RWPE1 (cell line): ENCODE measurements around the gene EIF3I.
A peak's percentile ranks its signal among the peaks of the same experiment; 100 is the strongest.

Experiments
- CTCF ChIA-PET: fragments of 350-600 bp; sonication (Branson Sonifier 250); formaldehyde crosslinking; extraction: SDS; loops from one replicate; lab custom pipeline; 2021; lab: Yijun Ruan, JAX
- POLR2A ChIA-PET: fragments of 400-600 bp; formaldehyde crosslinking; extraction: SDS; loops from one replicate; lab custom pipeline; 2020; ENCODE audit warnings: antibody characterized with exemption; ENCODE audit not compliant: low non-redundant PET; lab: Yijun Ruan, JAX
- DNase-seq: peaks from one replicate; pipeline ENCODE4 v3.0.0; 2012; ENCODE audit warnings: low spot score
- H3K27ac ChIP-seq: fragments of 450-650 bp; 2 replicates; pipeline ENCODE4 v1.5.1; 2017
- CTCF ChIP-seq: fragments of 450-650 bp; conservative IDR thresholded peaks from 2 replicates; pipeline ENCODE4 v1.5.1; 2017; ENCODE audit warnings: low read depth, mild to moderate bottlenecking

The EIF3I gene

GRCh38 chr1:32234792-32235191 is 12.6 kb downstream of the EIF3I start:
- ChIA-PET POLR2A (interaction anchor here (0.6 kb wide), 1 partner anchor 13 kb away, joined by 3 read pairs; the partner anchor contains the start of genes EIF3I and TMEM234), CTCF (no interaction called here)
- no peak for DNase-seq
- peak overlapping the region; percentile 77 for H3K27ac ChIP-seq
- TF ChIP-seq CTCF = no peak

GRCh38 chr1:32239337-32239736 is 17.1 kb downstream of the EIF3I start:
- CTCF ChIA-PET = interaction anchor here (1.1 to 1.2 kb wide), 2 partner anchors 13 to 77 kb away, joined by 3 read pairs; no protein-coding TSS in a partner anchor

GRCh38 chr1:32239790-32240139 is 17.6 kb downstream of the EIF3I start:
- CTCF ChIA-PET = interaction anchor here (0.5 to 2.1 kb wide), 6 partner anchors 8 to 82 kb away, joined by 3 to 18 read pairs (median 3); no protein-coding TSS in a partner anchor
- POLR2A ChIA-PET = no interaction called here
- TF ChIP-seq CTCF = no peak
- peak overlapping the region; percentile 63 for H3K27ac ChIP-seq
- no peak for DNase-seq

More at GRCh38 chr1:32239337-32239736, 17.1 kb downstream of the EIF3I start:
- TF ChIP-seq CTCF = no peak
- POLR2A ChIA-PET = no interaction called here
- DNase-seq = no peak
- H3K27ac ChIP-seq = peak overlapping the region; percentile 63

GRCh38 chr1:32240140-32240951 is 18.1 kb downstream of the EIF3I start:
- DNase-seq = peak; percentile 57
- H3K27ac ChIP-seq = peak overlapping the region; percentile 63
- ChIA-PET CTCF (interaction anchor here (0.5 to 2.1 kb wide), 11 partner anchors 9 to 112 kb away, joined by 3 to 18 read pairs (median 3); no protein-coding TSS in a partner anchor), POLR2A (interaction anchor here (0.6 kb wide), 1 partner anchor 27 kb away, joined by 4 read pairs; no protein-coding TSS in a partner anchor)
- TF ChIP-seq CTCF = peak; percentile 22; the same call in 1 of the 2 replicates

GRCh38 chr1:32241001-32241763 is 19.0 kb downstream of the EIF3I start:
- no peak for TF ChIP-seq CTCF
- POLR2A ChIA-PET = interaction anchor here (0.6 kb wide), 1 partner anchor 28 kb away, joined by 4 read pairs; no protein-coding TSS in a partner anchor
- peak overlapping the region; percentile 63 for H3K27ac ChIP-seq
- CTCF ChIA-PET = interaction anchor here (0.5 to 2.1 kb wide), 10 partner anchors 10 to 745 kb away, joined by 3 to 18 read pairs (median 4); partner anchors contain the start of gene TXLNA
- no peak for DNase-seq

GRCh38 chr1:32242341-32242851 is 20.2 kb downstream of the EIF3I start:
- no peak for DNase-seq
- H3K27ac ChIP-seq = no peak overlapping the region
- ChIA-PET POLR2A (no interaction called here), CTCF (interaction anchor here (0.7 kb wide), 2 partner anchors 93 to 555 kb away, joined by 3 read pairs; partner anchors contain the start of gene MARCKSL1)
- no peak for TF ChIP-seq CTCF
